Esophagus squamous epithelium (tissue), 5 donors: ENCODE measurements around the gene TIMM29. TPM values are rescaled to one million over a fixed set of nuclear protein-coding genes. Genes with fewer than 3 reads are reported as not detected.

Experiments used
- DNase-seq: peaks from one replicate; lab custom pipeline; 2025; lab: John Stamatoyannopoulos, UW
- H3K27ac ChIP-seq, 4 donors: fragments of 200-600 bp; sonication (generic); one replicate each; pipeline ENCODE4 v1.5.1; 2016 to 2019; ENCODE audit warnings: mild to moderate bottlenecking in 1 of 4
- H3K27me3 ChIP-seq, 4 donors: fragments of 200-600 bp; sonication (generic); 1 replicate in 3 of 4; 2 replicates in 1 of 4; pipeline versions ENCODE4 v1.5.1 to v1.6.0; 2017 to 2021; ENCODE audit warnings: antibody characterized with exemption in 1 of 4
- H3K36me3 ChIP-seq, 3 donors: fragments of 200-600 bp; sonication (generic); one replicate each; pipeline ENCODE4 v1.5.1; 2016 to 2019
- H3K4me1 ChIP-seq, 3 donors: fragments of 200-600 bp; sonication (generic); one replicate each; pipeline ENCODE4 v1.5.1; 2017 to 2019
- H3K4me3 ChIP-seq, 4 donors: fragments of 200-600 bp; sonication (generic); 1 replicate in 3 of 4; 2 replicates in 1 of 4; pipeline ENCODE4 v1.5.1; 2016 to 2019; ENCODE audit warnings: mild to moderate bottlenecking in 2 of 4, moderate library complexity in 1 of 4
- H3K9me3 ChIP-seq, 3 donors: fragments of 200-600 bp; sonication (generic); one replicate each; pipeline ENCODE4 v1.5.1; 2016 to 2019
- CTCF ChIP-seq, 6 experiments: fragments of 450-650 bp in 4 of 6; fragments of 200-600 bp in 2 of 6; sonication (generic) in 2 of 6; IDR thresholded peaks; one replicate each; pipeline ENCODE4 v1.5.1; 2016 to 2019; ENCODE audit warnings: antibody characterized with exemption in 6 of 6, mild to moderate bottlenecking in 4 of 6, moderate library complexity in 4 of 6
- POLR2A ChIP-seq, 4 donors: fragments of 450-650 bp; IDR thresholded peaks; one replicate each; pipeline ENCODE4 v1.6.1; 2017; ENCODE audit warnings: antibody characterized with exemption in 4 of 4, mild to moderate bottlenecking in 4 of 4, moderate library complexity in 3 of 4
- WGBS, 2 donors: methylation state at CpG; one replicate each; pipeline ENCODE4 v1.1.5; 2018; 5-methylcytosine and 5-hydroxymethylcytosine counted together
- intact Hi-C: fragments of 100-400 bp; cut with DNase I; formaldehyde crosslinking; loops from one replicate; pipeline ENCODE4 v1.15.0; 2022
- total RNA-seq, 4 donors: library from RNA; depleted of rRNA; stranded (reverse); fragments of >200 nt; gene quantifications; one replicate each; pipeline ENCODE4 v1.1.0, GENCODE V29; 2016
- donor health status: DM: yes; HTN: yes; CAD: no.

Gene TIMM29
- total RNA-seq, 4 donors from 2014 or later = 23.6 to 35.6 (median 27.3) TPM

GRCh38 chr19:10924597-10924996 is 4.0 kb upstream of the TIMM29 start:
- Histone ChIP-seq H3K4me1 (peaks cover 12 to 20% (median 17%) of the 10 kb centered on the region in 3 donors), H3K36me3 (peaks cover 12 to 75% (median 31%) of the 10 kb centered on the region in 3 donors), H3K27me3 (no peaks in the 10 kb centered on the region), H3K27ac (no peak overlapping the region), H3K9me3 (no peaks in the 10 kb centered on the region), H3K4me3 (no peak overlapping the region)
- TF ChIP-seq POLR2A (IDR thresholded peaks at IDR 0.05) = no peak
- no peak for TF ChIP-seq CTCF (IDR thresholded peaks at IDR 0.05)
- WGBS, 2 donors = 72 to 81% methylated on average over 5 to 7 of the region's 13 CpGs
- no peak for DNase-seq
- intact Hi-C loops = no loop called here

GRCh38 chr19:10927730-10928562 is 665 bp upstream of the TIMM29 start:
- WGBS, 2 donors = 2 to 3% methylated on average over 7 to 21 of the region's 47 CpGs
- TF ChIP-seq CTCF (IDR thresholded peaks at IDR 0.05) = no peak
- TF ChIP-seq POLR2A (IDR thresholded peaks at IDR 0.05) = no peak
- Histone ChIP-seq H3K27ac (peak overlapping the region; percentile 85 to 96 (median 94)), H3K4me1 (peaks cover 22 to 47% (median 26%) of the 10 kb centered on the region in 3 donors), H3K36me3 (peaks cover 10 to 63% (median 12%) of the 10 kb centered on the region in 3 donors), H3K27me3 (no peaks in the 10 kb centered on the region), H3K4me3 (peak overlapping the region; percentile 63 to 98 (median 92)), H3K9me3 (no peaks in the 10 kb centered on the region)
- intact Hi-C loops = loop anchor here (5.0 kb wide), 1 partner anchor 56 kb away; the partner anchor contains the start of gene CARM1
- no peak for DNase-seq

- TF ChIP-seq CTCF (IDR thresholded peaks at IDR 0.05) (no peak), POLR2A (IDR thresholded peaks at IDR 0.05) (no peak)
- Histone ChIP-seq H3K9me3 (no peaks in the 10 kb centered on the region), H3K27ac (peak overlapping the region; percentile 85 to 96 (median 92)), H3K4me3 (peak overlapping the region; percentile 63 to 98 (median 92)), H3K36me3 (peaks cover 0 to 52% (median 9%) of the 10 kb centered on the region in 3 donors), H3K27me3 (no peaks in the 10 kb centered on the region), H3K4me1 (peaks cover 22 to 47% (median 26%) of the 10 kb centered on the region in 3 donors)
- intact Hi-C loops = loop anchor here (5.0 kb wide), 1 partner anchor 57 kb away; the partner anchor contains the start of gene CARM1
- DNase-seq = no peak
- WGBS, 2 donors = 10 to 17% methylated on average over 6 to 13 of the region's 27 CpGs
Observed at GRCh38 chr19:10929402-10929794, 787 bp downstream of the TIMM29 start.

GRCh38 chr19:10935371-10936059 is 6.9 kb downstream of the TIMM29 start:
- intact Hi-C loops = loop anchor here (10.0 kb wide), 1 partner anchor 99 kb away; no protein-coding TSS in a partner anchor
- H3K27ac ChIP-seq = no peak overlapping the region
- H3K4me3 ChIP-seq = no peak overlapping the region
- H3K27me3 ChIP-seq = no peaks in the 10 kb centered on the region
- TF ChIP-seq POLR2A (IDR thresholded peaks at IDR 0.05) = no peak
- no peak for TF ChIP-seq CTCF (IDR thresholded peaks at IDR 0.05)
- no peak for DNase-seq
- peaks cover 0 to 25% (median 9%) of the 10 kb centered on the region in 3 donors for H3K36me3 ChIP-seq
- peaks cover 0 to 50% (median 14%) of the 10 kb centered on the region in 3 donors for H3K4me1 ChIP-seq
- H3K9me3 ChIP-seq = no peaks in the 10 kb centered on the region
- 89% methylated on average over 8 of the region's 9 CpGs for WGBS, 2 donors
